A549 (cell line): Measurements from ENCODE around the gene ARAP1. TPM values are rescaled to one million over a fixed set of nuclear protein-coding genes. Genes with fewer than 3 reads are reported as not detected.

Experiments used
- ATAC-seq, 2 experiments: fragments of 200-7000 bp in 1 of 2; fragments of >200 bp in 1 of 2; cut with Nextera tagmentation in 1 of 2; cut with Tn5 transposase in 1 of 2; 3 replicates each; pipeline versions ENCODE4 v1.8.0 to v1.9.1; 2018 to 2020; ENCODE audit warnings: mild to moderate bottlenecking in 1 of 2, moderate library complexity in 1 of 2
- CTCF ChIA-PET: fragments of 300-600 bp; sonication (Branson Sonifier 250); formaldehyde crosslinking; extraction: SDS; loops from one replicate; lab custom pipeline; 2021; ENCODE audit warnings: antibody characterized with exemption, inconsistent platforms; lab: Yijun Ruan, JAX
- POLR2A ChIA-PET: fragments of 350-600 bp; formaldehyde crosslinking; extraction: SDS; loops from one replicate; lab custom pipeline; 2021; ENCODE audit warnings: antibody characterized with exemption, inconsistent platforms; lab: Yijun Ruan, JAX
- DNase-seq, 2 experiments: peaks; one replicate each; pipeline versions ENCODE4 v3.0.0 to v3.0.0-alpha.2; 2011 to 2016; ENCODE audit warnings: low read depth in 1 of 2, low spot score in 1 of 2
- FAIRE-seq: peaks from 2 replicates; lab custom pipeline; 2011; peaks lifted over from hg19 to GRCh38; lab: Jason Lieb, UNC
- H3K27ac ChIP-seq, 2 experiments: fragments of >200 bp; sonication (Bioruptor Twin); formaldehyde crosslinking; 3 replicates each; pipeline ENCODE4 v1.5.1; 2016 to 2017
- H3K4me1 ChIP-seq: fragments of >200 bp; sonication (Bioruptor Twin); formaldehyde crosslinking; 3 replicates; pipeline ENCODE4 v1.6.1; 2016
- H3K4me2 ChIP-seq: fragments of >200 bp; sonication (Bioruptor Twin); formaldehyde crosslinking; 3 replicates; pipeline ENCODE4 v1.6.1; 2016
- H3K4me3 ChIP-seq: fragments of >200 bp; sonication (Bioruptor Twin); formaldehyde crosslinking; 3 replicates; pipeline ENCODE4 v1.5.1; 2016
- H3K9me3 ChIP-seq: fragments of >200 bp; sonication (Bioruptor Twin); formaldehyde crosslinking; 3 replicates; pipeline ENCODE4 v1.6.1; 2016
- BHLHE40 ChIP-seq: IDR thresholded peaks from 2 replicates; pipeline ENCODE4 v1.6.1; 2012; ENCODE audit warnings: low read depth, low read length, inconsistent platforms
- CBX8 ChIP-seq: fragments of 200-600 bp; sonication (generic); IDR thresholded peaks from 2 replicates; pipeline ENCODE4 v1.6.1; 2016
- CEBPB ChIP-seq, 2 experiments: fragments of >200 bp in 1 of 2; sonication (Bioruptor Twin) in 1 of 2; formaldehyde crosslinking in 1 of 2; IDR thresholded peaks; 2 replicates each; pipeline ENCODE4 v1.6.1; 2012 to 2016
- CHD2 ChIP-seq: fragments of 150-350 bp; IDR thresholded peaks from 2 replicates; pipeline ENCODE4 v1.6.1; 2014; ENCODE audit warnings: low read length; ENCODE audit not compliant: partially characterized antibody
- CTCF ChIP-seq: fragments of >200 bp; sonication (Bioruptor Twin); formaldehyde crosslinking; IDR thresholded peaks from 3 replicates; pipeline ENCODE4 v1.5.1; 2016
- E2F6 ChIP-seq: IDR thresholded peaks from 2 replicates; pipeline ENCODE4 v1.6.1; 2012; ENCODE audit warnings: low read depth, borderline replicate concordance
- ESRRA ChIP-seq: fragments of 150-350 bp; IDR thresholded peaks from 2 replicates; pipeline ENCODE4 v1.6.1; 2014; ENCODE audit warnings: mild to moderate bottlenecking, low read length, borderline replicate concordance
- FOSB ChIP-seq: fragments of 250-450 bp; sonication (Bioruptor Pico); IDR thresholded peaks from 2 replicates; pipeline ENCODE4 v1.5.0; 2020; ENCODE audit warnings: mild to moderate bottlenecking, moderate library complexity
- FOXS1 ChIP-seq: fragments of 250-450 bp; sonication (Bioruptor Pico); IDR thresholded peaks from 2 replicates; pipeline ENCODE4 v1.5.0; 2020; ENCODE audit warnings: mild to moderate bottlenecking, moderate library complexity
- HEYL ChIP-seq: fragments of 250-450 bp; sonication (Bioruptor Pico); IDR thresholded peaks from 2 replicates; pipeline ENCODE4 v1.8.0; 2021; ENCODE audit warnings: mild to moderate bottlenecking, moderate library complexity
- HMGXB4 ChIP-seq: fragments of 250-450 bp; sonication (Bioruptor Pico); IDR thresholded peaks from 2 replicates; pipeline ENCODE4 v1.5.0; 2021; ENCODE audit warnings: mild to moderate bottlenecking, moderate library complexity, borderline replicate concordance
- JUN ChIP-seq, 2 experiments: fragments of >200 bp; sonication (Bioruptor Twin); formaldehyde crosslinking; IDR thresholded peaks; 2 replicates in 1 of 2; 3 replicates in 1 of 2; pipeline ENCODE4 v1.6.1; 2016 to 2017
- JUNB ChIP-seq: fragments of >200 bp; sonication (Bioruptor Twin); formaldehyde crosslinking; IDR thresholded peaks from 2 replicates; pipeline ENCODE4 v1.6.1; 2016
- KDM1A ChIP-seq: fragments of 200-600 bp; sonication (generic); IDR thresholded peaks from 2 replicates; pipeline ENCODE4 v1.6.1; 2016; ENCODE audit warnings: low read depth, mild to moderate bottlenecking
- MYC ChIP-seq: IDR thresholded peaks from 2 replicates; pipeline ENCODE4 v1.6.1; 2012; ENCODE audit warnings: mild to moderate bottlenecking, inconsistent platforms, low read length, improper control_type of control experiment, borderline replicate concordance
- NPAS2 ChIP-seq: fragments of 250-450 bp; sonication (Bioruptor Pico); IDR thresholded peaks from 2 replicates; pipeline ENCODE4 v1.8.0; 2022; ENCODE audit warnings: mild to moderate bottlenecking, moderate library complexity, borderline replicate concordance
- NR3C1 ChIP-seq: fragments of >200 bp; sonication (Bioruptor Twin); formaldehyde crosslinking; IDR thresholded peaks from 3 replicates; pipeline ENCODE4 v1.6.1; 2017
- PHF8 ChIP-seq: fragments of 200-600 bp; sonication (generic); IDR thresholded peaks from 2 replicates; pipeline ENCODE4 v1.6.1; 2016; ENCODE audit warnings: low read depth, mild to moderate bottlenecking, antibody characterized with exemption, moderate library complexity, borderline replicate concordance
- POLR2AphosphoS2 ChIP-seq: conservative IDR thresholded peaks from 2 replicates; pipeline ENCODE4 v1.6.1; 2012; ENCODE audit warnings: low read length, improper control_type of control experiment, inconsistent platforms
- RARB ChIP-seq: fragments of 250-450 bp; sonication (Bioruptor Pico); IDR thresholded peaks from 2 replicates; pipeline ENCODE4 v1.8.0; 2021; ENCODE audit warnings: mild to moderate bottlenecking, moderate library complexity
- RCOR1 ChIP-seq: fragments of 150-350 bp; IDR thresholded peaks from 2 replicates; pipeline ENCODE4 v1.6.1; 2014; ENCODE audit warnings: antibody characterized with exemption, low read length, low read depth
- REST ChIP-seq: fragments of 200-600 bp; sonication (generic); IDR thresholded peaks from 2 replicates; pipeline ENCODE4 v1.6.1; 2016; ENCODE audit warnings: antibody characterized with exemption, mild to moderate bottlenecking, moderate library complexity
- RNF2 ChIP-seq: fragments of 200-600 bp; sonication (generic); IDR thresholded peaks from 2 replicates; pipeline ENCODE4 v1.6.1; 2016; ENCODE audit warnings: low read depth, mild to moderate bottlenecking, antibody characterized with exemption, moderate library complexity, borderline replicate concordance
- SMC3 ChIP-seq: fragments of >200 bp; sonication (Bioruptor Twin); formaldehyde crosslinking; IDR thresholded peaks from 3 replicates; pipeline ENCODE4 v1.6.1; 2018; ENCODE audit warnings: inconsistent platforms
- SREBF2 ChIP-seq: fragments of 450-650 bp; IDR thresholded peaks from 2 replicates; pipeline ENCODE4 v1.6.1; 2014; ENCODE audit warnings: mild to moderate bottlenecking, moderate library complexity
- ZFP36 ChIP-seq: fragments of 450-650 bp; IDR thresholded peaks from 2 replicates; pipeline ENCODE4 v1.6.1; 2014; ENCODE audit warnings: borderline replicate concordance; ENCODE audit not compliant: partially characterized antibody
- ZSCAN20 ChIP-seq: fragments of 250-450 bp; sonication (Bioruptor Pico); IDR thresholded peaks from 2 replicates; pipeline ENCODE4 v1.8.0; 2022; ENCODE audit warnings: mild to moderate bottlenecking, moderate library complexity
- WGBS: methylation state at CpG from one replicate; pipeline ENCODE4 v1.1.6; 2017; ENCODE audit errors: missing lambda C conversion rate; 5-methylcytosine and 5-hydroxymethylcytosine counted together
- polyA plus RNA-seq, 4 experiments: library from polyadenylated mRNA; depleted of rRNA in 3 of 4; stranded (reverse); fragments of >200 nt; fragmentation: RNase III in 1 of 4; extraction: RNeasy Plus Mini Kit Qiagen cat#74134 plus additional on column Dnase treatment in 1 of 4; gene quantifications; 2 replicates in 3 of 4; 3 replicates in 1 of 4; pipeline ENCODE4 v1.2.3, GENCODE V29; 2011 to 2017

The ARAP1 gene
- polyA plus RNA-seq, 2 of the 4 experiments (the other 2 are of a cell fraction), result 29.5 to 30.1 TPM

- H3K4me1 ChIP-seq, result peaks cover 16% of the 10 kb centered on the region
- H3K4me2 ChIP-seq, result no peak overlapping the region
- WGBS, result 51% methylated on average over 2 of the region's 2 CpGs
- H3K27ac ChIP-seq, result no peak overlapping the region
- no peak for DNase-seq
- ChIA-PET POLR2A (no interaction called here), CTCF (interaction anchor here (0.8 to 13.1 kb wide), 6 partner anchors 10 to 502 kb away, joined by 3 to 171 read pairs (median 10); no protein-coding TSS in a partner anchor)
- TF ChIP-seq RCOR1 (no peak), MYC (no peak), RNF2 (no peak), POLR2AphosphoS2 (no peak)
- FAIRE-seq, result no peak
- no peak overlapping the region for H3K4me3 ChIP-seq
- ATAC-seq, result no peak
- H3K9me3 ChIP-seq, result no peaks in the 10 kb centered on the region
Measured at GRCh38 chr11:72646472-72646871, 105.7 kb downstream of the ARAP1 start.

GRCh38 chr11:72646024-72646423, 106.2 kb downstream of the ARAP1 start:
- POLR2A ChIA-PET, result no interaction called here
- CTCF ChIA-PET, result interaction anchor here (0.8 to 13.1 kb wide), 6 partner anchors 11 to 502 kb away, joined by 3 to 171 read pairs (median 10); no protein-coding TSS in a partner anchor
- no peak overlapping the region for H3K27ac ChIP-seq
- H3K4me3 ChIP-seq, result no peak overlapping the region
- no peak for TF ChIP-seq PHF8
- TF ChIP-seq HEYL (CRISPR knock-in tag), result no peak
- no peak for TF ChIP-seq RNF2
- no peak for TF ChIP-seq SREBF2
- TF ChIP-seq RARB, result no peak
- TF ChIP-seq RCOR1, result no peak
- no peak for TF ChIP-seq FOXS1 (CRISPR knock-in tag)
- TF ChIP-seq ZSCAN20 (CRISPR knock-in tag), result no peak
- no peak for TF ChIP-seq ESRRA
- no peak for TF ChIP-seq NPAS2 (CRISPR knock-in tag)
- no peak for TF ChIP-seq CEBPB (IDR thresholded peaks at IDR 0.05)
- no peak for TF ChIP-seq HMGXB4 (CRISPR knock-in tag)
- TF ChIP-seq E2F6, result no peak
- TF ChIP-seq CBX8, result no peak
- no peak for TF ChIP-seq JUN (IDR thresholded peaks at IDR 0.05)
- no peak for TF ChIP-seq CHD2
- no peak for TF ChIP-seq KDM1A
- TF ChIP-seq NR3C1, result no peak
- H3K4me2 ChIP-seq, result no peak overlapping the region
- 80% methylated on average over 3 of the region's 3 CpGs for WGBS
- ATAC-seq (no peak), DNase-seq (no peak), FAIRE-seq (no peak)
- no peaks in the 10 kb centered on the region for H3K9me3 ChIP-seq
- peaks cover 16% of the 10 kb centered on the region for H3K4me1 ChIP-seq

GRCh38 chr11:72643547-72643946, 108.7 kb downstream of the ARAP1 start:
- ChIA-PET POLR2A (interaction anchor here (1.2 kb wide), 1 partner anchor 45 kb away, joined by 5 read pairs; no protein-coding TSS in a partner anchor), CTCF (interaction anchor here (0.7 to 13.1 kb wide), 34 partner anchors 10 to 206 kb away, joined by 3 to 171 read pairs (median 5); no protein-coding TSS in a partner anchor)
- WGBS, result 53% methylated on average over 7 of the region's 7 CpGs
- ATAC-seq (peak; percentile 16 to 44), FAIRE-seq (no peak), DNase-seq (peak; percentile 60 to 71)
- no peaks in the 10 kb centered on the region for H3K9me3 ChIP-seq
- H3K4me1 ChIP-seq, result peaks cover 16% of the 10 kb centered on the region
- peak overlapping the region; percentile 100 for H3K4me2 ChIP-seq
- H3K27ac ChIP-seq, result peak overlapping the region; percentile 59 to 91
- H3K4me3 ChIP-seq, result peak overlapping the region; percentile 68
- TF ChIP-seq JUNB, result peak; percentile 78
- TF ChIP-seq REST, result no peak
- TF ChIP-seq FOSB, result no peak
- no peak for TF ChIP-seq CTCF
- TF ChIP-seq BHLHE40, result no peak
- peak; percentile 55 for TF ChIP-seq ZFP36
- no peak for TF ChIP-seq POLR2AphosphoS2
- TF ChIP-seq SMC3, result no peak
- no peak for TF ChIP-seq NR3C1
- TF ChIP-seq JUN (IDR thresholded peaks at IDR 0.05), result peak in 1 of 2 experiments; percentile 26; a peak in 1 of 5 replicates
